ENCODE results near the gene FUT6.

DNA sequence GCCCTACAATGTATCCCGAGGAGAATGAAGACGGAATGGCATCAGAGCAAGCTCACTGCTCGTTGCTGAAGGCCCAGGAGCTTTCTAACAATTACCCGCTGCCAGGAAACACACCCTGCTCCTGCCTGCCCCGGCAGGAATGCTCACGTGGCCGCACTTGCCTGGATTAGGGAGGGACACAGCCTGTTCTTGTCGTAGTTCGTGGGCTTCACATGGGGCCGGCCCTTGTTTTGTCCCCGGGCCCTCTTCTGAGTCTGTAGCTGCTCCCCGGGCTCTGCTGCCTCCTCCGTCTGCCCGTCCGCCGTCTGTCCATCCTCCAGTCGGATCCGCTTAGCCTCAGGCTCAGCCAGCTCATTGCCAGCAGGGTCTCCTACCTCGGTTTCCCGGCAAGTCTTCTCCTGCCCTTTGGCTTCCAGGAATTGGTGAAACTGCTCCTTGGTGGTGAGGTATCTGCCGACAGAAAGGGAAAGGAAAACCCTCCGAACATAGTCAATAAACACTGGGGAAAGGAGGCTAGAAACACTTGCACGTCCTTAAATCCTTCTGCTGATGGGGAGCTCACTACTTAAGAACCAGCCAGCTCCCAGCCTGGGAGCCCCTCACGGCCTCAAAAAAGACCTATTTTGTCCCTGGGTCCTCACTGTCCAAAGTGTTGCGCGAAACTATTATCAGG lies 49.5 kb downstream of the FUT6 start:
- TF ChIP-seq, protein P1, sequence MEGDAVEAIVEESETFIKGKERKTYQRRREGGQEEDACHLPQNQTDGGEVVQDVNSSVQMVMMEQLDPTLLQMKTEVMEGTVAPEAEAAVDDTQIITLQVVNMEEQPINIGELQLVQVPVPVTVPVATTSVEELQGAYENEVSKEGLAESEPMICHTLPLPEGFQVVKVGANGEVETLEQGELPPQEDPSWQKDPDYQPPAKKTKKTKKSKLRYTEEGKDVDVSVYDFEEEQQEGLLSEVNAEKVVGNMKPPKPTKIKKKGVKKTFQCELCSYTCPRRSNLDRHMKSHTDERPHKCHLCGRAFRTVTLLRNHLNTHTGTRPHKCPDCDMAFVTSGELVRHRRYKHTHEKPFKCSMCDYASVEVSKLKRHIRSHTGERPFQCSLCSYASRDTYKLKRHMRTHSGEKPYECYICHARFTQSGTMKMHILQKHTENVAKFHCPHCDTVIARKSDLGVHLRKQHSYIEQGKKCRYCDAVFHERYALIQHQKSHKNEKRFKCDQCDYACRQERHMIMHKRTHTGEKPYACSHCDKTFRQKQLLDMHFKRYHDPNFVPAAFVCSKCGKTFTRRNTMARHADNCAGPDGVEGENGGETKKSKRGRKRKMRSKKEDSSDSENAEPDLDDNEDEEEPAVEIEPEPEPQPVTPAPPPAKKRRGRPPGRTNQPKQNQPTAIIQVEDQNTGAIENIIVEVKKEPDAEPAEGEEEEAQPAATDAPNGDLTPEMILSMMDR (conservative IDR thresholded peaks at IDR 0.05; ENCODE audit: low read depth, low read length), result no peak
- no peak for TF ChIP-seq EZH2 (IDR thresholded peaks at IDR 0.05; ENCODE audit: borderline replicate concordance, low read depth, low read length, poor library complexity, severe bottlenecking)

Measured in A673 (cell line).